GM18907 (cell line): ENCODE measurements around the gene ZFYVE28.
"Not testable (repeated sequence)": the region's sequence is repeated elsewhere in the genome, so short reads cannot be mapped to it uniquely, and the experiment has no call there.

Source experiments
- ATAC-seq: cut with Tn5 transposase; IDR thresholded peaks from one replicate; pipeline ENCODE4 v1.9.1; 2021; ENCODE audit warnings: mild to moderate bottlenecking, moderate library complexity; ENCODE audit not compliant: unreplicated experiment

Gene ZFYVE28

GRCh38 chr4:2417765-2418649 lies at the start of gene ZFYVE28:
ZFYVE28 (minus strand) TSS chr4:2418645; CDS start chr4:2418323, 322 bp downstream.
- ATAC-seq = no peak

GRCh38 chr4:2465544-2465943 lies 47.1 kb upstream of the ZFYVE28 start:
- not testable (repeated sequence) for ATAC-seq

- no peak for ATAC-seq
These were observed 46.6 kb upstream of the ZFYVE28 start for GRCh38 chr4:2465032-2465431.

GRCh38 chr4:2462992-2463762 lies 44.7 kb upstream of the ZFYVE28 start:
- no peak for ATAC-seq

- peak; percentile 76 for ATAC-seq
These were observed 44.0 kb upstream of the ZFYVE28 start for GRCh38 chr4:2462218-2462991.

- ATAC-seq = no peak
These were observed 43.0 kb upstream of the ZFYVE28 start for GRCh38 chr4:2461246-2461960.

- no peak for ATAC-seq
These were observed 41.3 kb upstream of the ZFYVE28 start for GRCh38 chr4:2459589-2460349.

GRCh38 chr4:2458546-2459491 lies 40.4 kb upstream of the ZFYVE28 start:
- no peak for ATAC-seq

- no peak for ATAC-seq
These were observed 39.2 kb upstream of the ZFYVE28 start for GRCh38 chr4:2457481-2458295.

GRCh38 chr4:2451821-2452785 lies 33.7 kb upstream of the ZFYVE28 start:
- ATAC-seq = no peak

GRCh38 chr4:2451036-2451520 lies 32.6 kb upstream of the ZFYVE28 start:
- ATAC-seq = no peak

- ATAC-seq = no peak
These were observed 32.1 kb upstream of the ZFYVE28 start for GRCh38 chr4:2450394-2451035.

- no peak for ATAC-seq
These were observed 31.3 kb upstream of the ZFYVE28 start for GRCh38 chr4:2449511-2450392.

- no peak for ATAC-seq
These were observed 30.6 kb upstream of the ZFYVE28 start for GRCh38 chr4:2449051-2449450.

GRCh38 chr4:2448589-2448988 lies 30.1 kb upstream of the ZFYVE28 start:
- no peak for ATAC-seq
